Cardiac muscle cell (in vitro differentiated cells and primary cell): ENCODE data around the gene RSL1D1. TPM values are rescaled to one million over a fixed set of nuclear protein-coding genes. Genes with fewer than 3 reads are reported as not detected.
A peak's percentile ranks its signal among the peaks of the same experiment; 100 is the strongest.
"Not testable (repeated sequence)": the region's sequence is repeated elsewhere in the genome, so short reads cannot be mapped to it uniquely, and the experiment has no call there.

ENCODE experiments used
- DNase-seq, 2 donors: peaks; one replicate each; pipeline versions ENCODE4 v3.0.0 to v3.0.0-alpha.2; 2010 to 2017; ENCODE audit warnings: low read depth in 1 of 2, low spot score in 1 of 2
- H3K27ac ChIP-seq: fragments of 200-600 bp; sonication (generic); 2 replicates; pipeline ENCODE4 v1.5.1; 2016
- H3K27me3 ChIP-seq: fragments of 200-600 bp; sonication (generic); 2 replicates; pipeline ENCODE4 v1.6.0; 2016; ENCODE audit warnings: control low read depth
- H3K36me3 ChIP-seq: fragments of 200-600 bp; sonication (generic); 2 replicates; pipeline ENCODE4 v1.5.1; 2016; ENCODE audit warnings: control low read depth
- H3K4me1 ChIP-seq: fragments of 200-600 bp; sonication (generic); 2 replicates; pipeline ENCODE4 v1.8.1; 2017; ENCODE audit warnings: low read depth, mild to moderate bottlenecking, mixed run types
- H3K4me3 ChIP-seq: fragments of 200-600 bp; sonication (generic); 2 replicates; pipeline ENCODE4 v1.5.1; 2016; ENCODE audit warnings: mild to moderate bottlenecking
- H3K9me3 ChIP-seq: fragments of 200-600 bp; sonication (generic); 2 replicates; pipeline ENCODE4 v1.5.1; 2017; ENCODE audit warnings: low read depth, mild to moderate bottlenecking, control low read depth
- CTCF ChIP-seq: IDR thresholded peaks from 2 replicates; pipeline ENCODE4 v1.5.1; 2012; ENCODE audit warnings: low read depth, mild to moderate bottlenecking, low read length
- polyA plus RNA-seq: library from polyadenylated mRNA; unstranded; fragments of >200 nt; fragmentation: Nextera tagmentation; extraction: Ambion mirVana; gene quantifications from 2 replicates; pipeline ENCODE4 v1.2.1, GENCODE V29; 2016
- total RNA-seq: library from RNA; depleted of rRNA; stranded (reverse); fragments of >200 nt; gene quantifications from 2 replicates; pipeline ENCODE4 v1.2.3, GENCODE V29; 2016

Gene RSL1D1
- total and polyA plus RNA-seq, 2 experiments from 2014 or later = 144 to 153 TPM

DNA sequence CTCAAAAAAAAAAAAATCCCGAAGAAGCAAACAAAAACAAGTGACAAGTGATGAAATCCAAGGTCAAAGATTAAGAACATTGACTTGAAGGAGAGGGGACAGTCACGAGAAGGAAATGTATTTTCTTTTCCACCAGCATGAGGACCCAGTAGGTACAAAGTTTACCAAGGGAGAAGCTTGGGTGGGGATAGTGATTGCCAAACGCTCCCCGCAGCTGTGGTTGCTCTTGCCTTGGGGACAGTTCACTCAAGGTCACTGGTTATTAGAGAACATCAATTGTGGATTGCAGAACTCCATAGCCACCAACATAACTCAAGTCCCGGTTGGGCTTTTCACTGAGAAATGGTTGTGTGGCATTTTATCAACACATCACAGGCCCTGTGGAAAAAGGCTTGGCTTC is 27.0 kb downstream of the RSL1D1 start:
- H3K4me3 ChIP-seq = no peak overlapping the region
- no peak for TF ChIP-seq CTCF
- no peak overlapping the region for H3K27ac ChIP-seq
- no peaks in the 10 kb centered on the region for H3K4me1 ChIP-seq
- no peaks in the 10 kb centered on the region for H3K27me3 ChIP-seq
- DNase-seq = peak in 1 of 2 donors; percentile 20
- no peaks in the 10 kb centered on the region for H3K36me3 ChIP-seq
- H3K9me3 ChIP-seq = no peaks in the 10 kb centered on the region

- not testable (repeated sequence) for H3K27ac ChIP-seq, DNase-seq, H3K36me3 ChIP-seq, H3K27me3 ChIP-seq, H3K4me3 ChIP-seq, H3K9me3 ChIP-seq, H3K4me1 ChIP-seq
Measured at GRCh38 chr16:11823645-11824044, 27.7 kb downstream of the RSL1D1 start.

DNA sequence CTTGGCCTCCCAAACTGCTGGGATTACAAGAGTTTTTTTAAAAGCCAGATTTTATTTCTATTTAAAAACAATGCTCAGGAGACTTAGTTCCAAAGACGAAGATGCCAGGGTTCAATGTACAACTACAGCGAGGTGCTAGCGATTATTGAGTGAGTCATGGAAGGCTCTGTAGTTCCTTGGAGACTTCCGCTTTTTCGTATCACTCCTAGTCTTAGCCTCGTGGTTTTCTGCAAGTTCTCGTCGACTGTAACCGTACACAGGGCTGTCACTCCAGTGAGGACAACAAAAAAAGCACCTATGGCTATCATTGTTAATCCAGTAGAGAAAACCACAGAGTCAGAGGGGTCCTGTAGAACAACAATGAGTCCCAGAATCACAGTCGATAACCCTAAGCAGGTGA is 31.5 kb downstream of the RSL1D1 start:
- no peaks in the 10 kb centered on the region for H3K4me1 ChIP-seq
- H3K27ac ChIP-seq = no peak overlapping the region
- H3K36me3 ChIP-seq = no peaks in the 10 kb centered on the region
- no peaks in the 10 kb centered on the region for H3K9me3 ChIP-seq
- H3K27me3 ChIP-seq = no peaks in the 10 kb centered on the region
- H3K4me3 ChIP-seq = no peak overlapping the region
- TF ChIP-seq CTCF = no peak
- no peak for DNase-seq

DNA sequence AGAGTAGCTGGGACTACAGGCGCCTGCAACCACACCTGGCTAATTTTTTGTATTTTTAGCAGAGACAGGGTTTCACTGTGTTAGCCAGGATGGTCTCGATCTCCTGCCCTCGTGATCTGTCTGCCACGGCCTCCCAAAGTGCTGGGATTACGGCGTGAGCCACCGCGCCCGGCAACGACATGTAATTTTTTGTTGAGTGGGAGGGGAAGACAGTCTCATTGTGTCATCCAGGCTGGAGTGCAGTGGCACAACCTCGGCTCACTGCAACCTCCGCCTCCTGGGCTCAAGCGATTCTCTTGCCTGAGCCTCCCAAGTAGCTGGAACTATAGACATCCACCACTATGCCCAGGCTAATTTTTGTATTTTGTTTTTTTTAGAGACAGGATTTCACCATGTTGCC is 32.4 kb downstream of the RSL1D1 start:
- not testable (repeated sequence) for H3K36me3 ChIP-seq, H3K9me3 ChIP-seq, DNase-seq, H3K4me1 ChIP-seq, H3K27me3 ChIP-seq, H3K4me3 ChIP-seq, H3K27ac ChIP-seq

DNA sequence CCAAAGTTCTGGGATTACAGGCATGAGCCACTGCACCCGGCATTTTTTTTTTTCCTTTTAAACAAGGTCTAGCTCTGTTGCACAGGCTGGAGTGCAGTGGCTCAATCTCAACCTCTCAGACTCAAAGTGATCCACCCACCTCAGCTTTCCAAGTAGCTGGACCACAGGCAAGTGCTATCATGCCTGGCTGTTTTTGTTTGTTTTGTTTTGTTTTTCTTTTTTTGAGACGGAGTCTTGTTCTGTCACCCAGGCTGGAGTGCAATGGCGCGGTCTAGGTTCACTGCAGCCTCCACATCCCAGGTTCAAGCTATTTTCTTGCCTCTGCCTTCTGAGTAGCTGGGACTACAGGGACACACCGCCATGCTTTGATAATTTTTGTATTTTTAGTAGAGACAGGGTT is 35.2 kb downstream of the RSL1D1 start:
- DNase-seq = no peak
- no peaks in the 10 kb centered on the region for H3K36me3 ChIP-seq
- no peak for TF ChIP-seq CTCF

GRCh38 chr16:11814800-11815199 is 36.5 kb downstream of the RSL1D1 start:
- H3K4me1 ChIP-seq, H3K36me3 ChIP-seq, H3K9me3 ChIP-seq, H3K27ac ChIP-seq, H3K27me3 ChIP-seq, DNase-seq, H3K4me3 ChIP-seq: not testable (repeated sequence)

More for the DNA sequence above, 35.2 kb downstream of the RSL1D1 start:
- Histone ChIP-seq H3K27ac (no peak overlapping the region), H3K27me3 (no peaks in the 10 kb centered on the region), H3K4me3 (no peak overlapping the region), H3K9me3 (no peaks in the 10 kb centered on the region), H3K4me1 (no peaks in the 10 kb centered on the region)

DNA sequence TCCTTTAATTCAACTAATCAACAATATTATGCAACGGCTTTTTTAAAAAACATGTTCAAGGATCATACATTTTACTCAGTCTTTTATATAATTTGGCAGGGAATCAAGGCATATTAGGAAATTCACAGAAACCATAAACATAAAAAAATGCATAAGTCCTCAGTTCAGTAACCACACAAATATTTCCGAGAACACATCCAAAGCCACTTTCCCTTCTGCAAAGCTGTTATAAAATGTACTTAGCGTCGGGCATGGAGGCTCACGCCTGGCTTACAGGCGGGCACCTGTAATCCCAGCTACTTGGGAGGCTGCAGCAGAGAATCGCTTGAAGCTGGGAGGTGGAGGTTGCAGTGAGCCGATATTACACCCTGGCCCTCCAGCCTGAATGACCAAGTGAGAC is 44.6 kb downstream of the RSL1D1 start:
- Histone ChIP-seq H3K36me3 (no peaks in the 10 kb centered on the region), H3K4me3 (no peak overlapping the region), H3K27ac (no peak overlapping the region), H3K4me1 (no peaks in the 10 kb centered on the region), H3K9me3 (no peaks in the 10 kb centered on the region), H3K27me3 (no peaks in the 10 kb centered on the region)
- no peak for TF ChIP-seq CTCF
- DNase-seq = peak in 1 of 2 donors; percentile 71
